Mesothelial cell of epicardium (in vitro differentiated cells): ENCODE results near the gene CST5. TPM values are rescaled to one million over a fixed set of nuclear protein-coding genes. Genes with fewer than 3 reads are reported as not detected.

Source experiments
- DNase-seq, 2 experiments: peaks; one replicate each; pipeline ENCODE4 v3.0.0; 2021; ENCODE audit warnings: low spot score in 2 of 2; ENCODE audit not compliant: unreplicated experiment in 2 of 2
- H3K27ac Mint-ChIP-seq: 2 replicates; pipeline ENCODE4 v1.8.0; 2021; ENCODE audit warnings: mixed read lengths
- H3K27me3 Mint-ChIP-seq: 2 replicates; pipeline ENCODE4 v1.8.0; 2021; ENCODE audit warnings: low read depth, mixed read lengths
- H3K36me3 Mint-ChIP-seq: 2 replicates; pipeline ENCODE4 v1.8.0; 2021; ENCODE audit warnings: mixed read lengths
- H3K4me1 Mint-ChIP-seq: 2 replicates; pipeline ENCODE4 v1.8.0; 2021; ENCODE audit warnings: mixed read lengths
- H3K4me3 Mint-ChIP-seq: 2 replicates; pipeline ENCODE4 v1.8.0; 2021; ENCODE audit warnings: mild to moderate bottlenecking, moderate library complexity, mixed read lengths
- H3K9me3 Mint-ChIP-seq: 2 replicates; pipeline ENCODE4 v1.8.0; 2021; ENCODE audit warnings: mixed read lengths
- total RNA-seq: library from RNA; stranded (reverse); gene quantifications from 3 replicates; pipeline ENCODE4 v1.2.1, GENCODE V29; 2021
- TF ChIP-seq, protein P1 (sequence below): fragments of 200-600 bp; sonication (generic); IDR thresholded peaks from one replicate; pipeline ENCODE4 v1.5.0; 2021; ENCODE audit warnings: antibody characterized with exemption; ENCODE audit not compliant: unreplicated experiment

Gene CST5, protein sequence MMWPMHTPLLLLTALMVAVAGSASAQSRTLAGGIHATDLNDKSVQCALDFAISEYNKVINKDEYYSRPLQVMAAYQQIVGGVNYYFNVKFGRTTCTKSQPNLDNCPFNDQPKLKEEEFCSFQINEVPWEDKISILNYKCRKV
- total RNA-seq: not detected in 3 replicates

DNA sequence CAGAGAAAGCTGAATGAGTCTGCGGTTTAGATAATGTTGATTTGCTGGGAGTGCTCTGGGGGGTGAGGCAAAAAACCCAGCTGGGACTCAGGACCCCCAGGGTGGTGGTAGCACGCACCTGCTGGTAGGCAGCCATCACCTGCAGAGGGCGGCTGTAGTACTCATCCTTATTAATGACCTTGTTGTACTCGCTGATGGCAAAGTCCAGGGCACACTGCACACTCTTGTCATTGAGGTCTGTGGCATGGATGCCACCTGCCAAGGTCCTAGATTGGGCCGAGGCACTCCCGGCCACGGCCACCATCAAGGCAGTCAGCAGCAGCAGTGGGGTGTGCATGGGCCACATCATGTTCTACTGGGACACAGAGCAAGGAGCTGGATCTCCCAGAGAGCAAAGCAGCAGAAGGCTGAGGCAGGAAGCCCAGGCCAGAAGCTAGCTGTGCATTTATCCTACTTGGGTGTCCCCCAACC lies at the start of gene CST5:
CST5 (minus strand) TSS at position 421 of the 471 bp plus-strand sequence; CDS start at position 349, 72 bp downstream.
- Mint-ChIP-seq H3K4me1 (peaks cover 9% of the 10 kb centered on the region), H3K9me3 (no peaks in the 10 kb centered on the region), H3K27me3 (peaks cover 4% of the 10 kb centered on the region), H3K4me3 (no peak within 1 kb of the TSS), H3K36me3 (no peaks in the 10 kb centered on the region), H3K27ac (peak within 1 kb of the TSS; percentile 67)
- no peak for DNase-seq
- TF ChIP-seq, protein P1, sequence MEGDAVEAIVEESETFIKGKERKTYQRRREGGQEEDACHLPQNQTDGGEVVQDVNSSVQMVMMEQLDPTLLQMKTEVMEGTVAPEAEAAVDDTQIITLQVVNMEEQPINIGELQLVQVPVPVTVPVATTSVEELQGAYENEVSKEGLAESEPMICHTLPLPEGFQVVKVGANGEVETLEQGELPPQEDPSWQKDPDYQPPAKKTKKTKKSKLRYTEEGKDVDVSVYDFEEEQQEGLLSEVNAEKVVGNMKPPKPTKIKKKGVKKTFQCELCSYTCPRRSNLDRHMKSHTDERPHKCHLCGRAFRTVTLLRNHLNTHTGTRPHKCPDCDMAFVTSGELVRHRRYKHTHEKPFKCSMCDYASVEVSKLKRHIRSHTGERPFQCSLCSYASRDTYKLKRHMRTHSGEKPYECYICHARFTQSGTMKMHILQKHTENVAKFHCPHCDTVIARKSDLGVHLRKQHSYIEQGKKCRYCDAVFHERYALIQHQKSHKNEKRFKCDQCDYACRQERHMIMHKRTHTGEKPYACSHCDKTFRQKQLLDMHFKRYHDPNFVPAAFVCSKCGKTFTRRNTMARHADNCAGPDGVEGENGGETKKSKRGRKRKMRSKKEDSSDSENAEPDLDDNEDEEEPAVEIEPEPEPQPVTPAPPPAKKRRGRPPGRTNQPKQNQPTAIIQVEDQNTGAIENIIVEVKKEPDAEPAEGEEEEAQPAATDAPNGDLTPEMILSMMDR: no peak

DNA sequence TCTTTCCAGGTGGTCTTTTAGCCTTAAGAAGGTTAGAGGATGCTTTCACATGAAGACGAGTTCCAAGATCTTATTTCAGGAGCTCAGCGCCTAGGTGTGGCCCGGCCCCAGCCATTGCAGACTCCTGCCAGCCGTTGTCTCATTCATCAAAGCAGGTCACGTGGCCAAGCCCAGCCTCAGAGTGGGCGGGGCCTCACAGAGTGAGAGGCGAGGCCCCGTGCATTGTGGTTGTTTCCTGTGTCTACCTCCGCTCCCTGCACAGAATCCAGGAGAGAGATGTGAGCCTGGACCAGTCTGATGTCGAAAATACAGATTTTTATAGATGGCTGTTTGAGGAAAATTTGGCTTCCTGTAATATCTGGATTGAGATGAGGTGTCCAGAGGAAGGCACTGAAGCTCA lies 49.2 kb upstream of the CST5 start:
- Mint-ChIP-seq H3K27ac (no peak overlapping the region), H3K4me3 (no peak overlapping the region), H3K4me1 (no peaks in the 10 kb centered on the region), H3K27me3 (peaks cover 17% of the 10 kb centered on the region), H3K36me3 (no peaks in the 10 kb centered on the region), H3K9me3 (peaks cover 6% of the 10 kb centered on the region)
- no peak for DNase-seq
- TF ChIP-seq, protein P1: no peak

DNA sequence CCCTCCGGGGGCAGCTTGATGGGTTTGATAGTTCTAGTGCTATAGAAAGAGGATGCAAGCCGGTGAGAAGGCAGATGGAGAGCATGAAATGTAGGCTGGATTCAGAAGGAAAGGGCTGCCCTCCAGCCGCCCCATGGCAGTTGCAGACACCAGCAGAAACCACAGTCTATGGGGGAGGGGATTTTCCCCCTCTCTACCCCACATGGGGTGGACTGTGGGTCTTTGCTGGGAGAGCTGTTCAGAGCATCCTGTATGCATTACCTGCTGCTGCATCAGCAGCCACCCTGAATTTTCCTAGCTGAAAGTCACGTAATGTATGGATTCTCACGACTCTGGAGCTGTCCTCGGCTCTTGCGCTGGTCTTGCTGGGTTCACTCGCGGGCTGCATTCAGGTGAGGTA lies 48.8 kb upstream of the CST5 start:
- peaks cover 6% of the 10 kb centered on the region for H3K9me3 Mint-ChIP-seq

DNA sequence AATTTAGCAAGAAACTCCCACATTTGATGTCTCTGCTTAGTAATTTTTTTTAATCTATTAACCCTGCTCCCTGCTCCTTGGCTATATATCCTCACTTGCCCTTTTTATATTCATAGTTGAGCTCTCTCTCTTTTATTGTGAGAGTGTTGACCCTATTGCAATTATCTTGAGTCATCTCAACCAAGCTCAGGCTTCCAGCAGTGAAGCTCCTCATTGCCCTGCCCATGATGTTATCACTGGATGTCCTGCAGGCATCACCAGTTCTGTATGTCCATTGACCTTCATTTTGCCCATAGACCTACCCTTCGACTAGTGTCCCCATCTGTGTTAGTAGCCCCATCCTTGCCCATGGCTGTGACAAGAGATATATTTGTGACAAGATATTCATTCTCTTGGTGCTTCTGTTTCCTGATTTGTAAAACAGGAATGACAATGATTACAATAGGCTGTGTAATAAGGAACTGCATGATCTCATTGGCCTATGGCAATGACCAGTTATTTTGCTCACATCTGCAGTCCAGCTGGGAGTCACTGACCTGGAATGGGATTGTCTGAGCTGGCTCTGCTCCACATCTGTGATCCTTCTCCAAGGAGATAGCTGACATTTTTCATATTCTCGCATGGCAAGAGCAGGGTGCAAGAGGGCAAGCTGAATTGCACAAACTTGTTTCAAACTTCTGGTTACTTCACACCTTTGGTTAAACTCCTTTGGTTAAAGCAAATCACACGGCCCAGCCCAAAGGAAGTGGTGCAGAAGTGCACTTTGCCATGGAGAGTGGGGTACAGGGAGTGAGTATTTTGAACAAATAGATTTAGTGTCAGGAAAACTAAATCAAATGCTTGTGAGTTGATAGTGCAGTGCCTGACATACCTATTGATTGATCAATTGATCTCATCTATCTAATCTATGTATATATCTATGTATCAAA lies 47.7 kb upstream of the CST5 start:
- no peak overlapping the region for H3K4me3 Mint-ChIP-seq
- TF ChIP-seq, protein P1: no peak
- peaks cover 19% of the 10 kb centered on the region for H3K27me3 Mint-ChIP-seq
- H3K27ac Mint-ChIP-seq: no peak overlapping the region
- no peak for DNase-seq
- peaks cover 6% of the 10 kb centered on the region for H3K9me3 Mint-ChIP-seq
- no peaks in the 10 kb centered on the region for H3K36me3 Mint-ChIP-seq
- H3K4me1 Mint-ChIP-seq: no peaks in the 10 kb centered on the region

More for the DNA sequence above, 48.8 kb upstream of the CST5 start:
- H3K4me1 Mint-ChIP-seq: no peaks in the 10 kb centered on the region
- no peak overlapping the region for H3K4me3 Mint-ChIP-seq
- H3K27ac Mint-ChIP-seq: no peak overlapping the region
- peaks cover 17% of the 10 kb centered on the region for H3K27me3 Mint-ChIP-seq
- TF ChIP-seq, protein P1: no peak
- H3K36me3 Mint-ChIP-seq: no peaks in the 10 kb centered on the region
- DNase-seq: no peak

DNA sequence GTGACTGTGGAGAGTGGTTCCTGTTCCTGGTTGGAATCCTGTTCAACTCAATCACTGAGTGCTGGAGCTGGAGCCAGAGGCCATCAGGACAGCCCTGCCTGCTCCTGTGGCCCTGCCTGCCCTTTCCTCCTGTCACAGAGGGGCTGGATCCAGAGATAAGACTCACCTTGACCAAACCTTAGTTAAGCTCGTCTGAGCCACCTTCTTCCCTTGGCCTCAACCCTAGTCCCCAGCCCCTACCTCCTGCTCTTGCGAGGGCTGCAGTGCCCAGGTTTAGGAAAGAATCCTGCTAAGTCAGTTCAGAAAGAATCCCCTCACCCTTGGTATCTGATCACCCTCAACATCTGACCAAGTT lies 47.0 kb upstream of the CST5 start:
- DNase-seq: no peak
- no peaks in the 10 kb centered on the region for H3K36me3 Mint-ChIP-seq
- H3K27ac Mint-ChIP-seq: no peak overlapping the region

More for the DNA sequence above, 47.0 kb upstream of the CST5 start:
- H3K9me3 Mint-ChIP-seq: peaks cover 6% of the 10 kb centered on the region
- TF ChIP-seq, protein P1: no peak
- no peak overlapping the region for H3K4me3 Mint-ChIP-seq
- peaks cover 19% of the 10 kb centered on the region for H3K27me3 Mint-ChIP-seq
- H3K4me1 Mint-ChIP-seq: peaks cover 3% of the 10 kb centered on the region
